Osteocyte (in vitro differentiated cells): ENCODE results near the gene SIPA1L3. TPM values are rescaled to one million over a fixed set of nuclear protein-coding genes. Genes with fewer than 3 reads are reported as not detected.

Experiments
- DNase-seq: peaks from one replicate; pipeline ENCODE4 v3.0.0; 2021; ENCODE audit warnings: mixed read lengths; ENCODE audit not compliant: unreplicated experiment; ENCODE audit errors: extremely low spot score
- H3K27ac Mint-ChIP-seq: one replicate; pipeline ENCODE4 v1.8.0; 2021; ENCODE audit warnings: mild to moderate bottlenecking, mixed read lengths; ENCODE audit not compliant: unreplicated experiment
- H3K27me3 Mint-ChIP-seq: one replicate; pipeline ENCODE4 v1.8.0; 2021; ENCODE audit warnings: mixed read lengths; ENCODE audit not compliant: unreplicated experiment
- H3K36me3 Mint-ChIP-seq: one replicate; pipeline ENCODE4 v1.8.0; 2021; ENCODE audit warnings: mixed read lengths; ENCODE audit not compliant: unreplicated experiment
- H3K4me1 Mint-ChIP-seq: one replicate; pipeline ENCODE4 v1.8.0; 2021; ENCODE audit warnings: mixed read lengths; ENCODE audit not compliant: unreplicated experiment
- H3K4me3 Mint-ChIP-seq: one replicate; pipeline ENCODE4 v1.8.0; 2021; ENCODE audit warnings: mild to moderate bottlenecking, moderate library complexity, mixed read lengths; ENCODE audit not compliant: unreplicated experiment
- H3K9me3 Mint-ChIP-seq: one replicate; pipeline ENCODE4 v1.8.0; 2021; ENCODE audit warnings: mixed read lengths; ENCODE audit not compliant: unreplicated experiment
- total RNA-seq: library from RNA; stranded (reverse); gene quantifications from 2 replicates; pipeline ENCODE4 v1.2.1, GENCODE V29; 2021
- TF ChIP-seq, protein P1 (sequence below): fragments of 200-600 bp; sonication (generic); IDR thresholded peaks from 2 replicates; pipeline ENCODE4 v1.5.0; 2021; ENCODE audit warnings: antibody characterized with exemption, mild to moderate bottlenecking, moderate library complexity

Gene SIPA1L3
- total RNA-seq, 1 donor from 2014 or later = 27.1 TPM

DNA sequence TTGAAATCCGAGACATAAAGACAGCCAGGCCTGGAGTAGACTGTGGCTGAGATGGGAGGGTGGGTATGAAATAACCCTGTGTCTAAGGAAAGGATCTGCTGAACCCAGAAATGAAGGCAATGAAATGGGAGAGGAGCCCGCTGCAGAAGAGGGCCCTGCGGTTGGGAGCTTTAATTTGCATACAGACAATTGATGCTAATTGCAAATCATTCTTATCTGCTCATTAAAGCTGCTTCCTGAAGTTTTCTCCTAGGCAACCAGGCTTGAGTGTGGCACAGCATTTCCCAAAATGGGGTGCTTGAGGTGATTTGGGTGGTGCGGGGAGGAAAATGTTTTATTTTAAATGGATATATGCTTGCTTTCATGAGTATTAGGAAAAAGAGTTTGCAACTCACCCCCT, 261.6 kb downstream of the SIPA1L3 start:
- no peak for DNase-seq
- no peak overlapping the region for H3K4me3 Mint-ChIP-seq
- H3K9me3 Mint-ChIP-seq = no peaks in the 10 kb centered on the region
- TF ChIP-seq, protein P1, sequence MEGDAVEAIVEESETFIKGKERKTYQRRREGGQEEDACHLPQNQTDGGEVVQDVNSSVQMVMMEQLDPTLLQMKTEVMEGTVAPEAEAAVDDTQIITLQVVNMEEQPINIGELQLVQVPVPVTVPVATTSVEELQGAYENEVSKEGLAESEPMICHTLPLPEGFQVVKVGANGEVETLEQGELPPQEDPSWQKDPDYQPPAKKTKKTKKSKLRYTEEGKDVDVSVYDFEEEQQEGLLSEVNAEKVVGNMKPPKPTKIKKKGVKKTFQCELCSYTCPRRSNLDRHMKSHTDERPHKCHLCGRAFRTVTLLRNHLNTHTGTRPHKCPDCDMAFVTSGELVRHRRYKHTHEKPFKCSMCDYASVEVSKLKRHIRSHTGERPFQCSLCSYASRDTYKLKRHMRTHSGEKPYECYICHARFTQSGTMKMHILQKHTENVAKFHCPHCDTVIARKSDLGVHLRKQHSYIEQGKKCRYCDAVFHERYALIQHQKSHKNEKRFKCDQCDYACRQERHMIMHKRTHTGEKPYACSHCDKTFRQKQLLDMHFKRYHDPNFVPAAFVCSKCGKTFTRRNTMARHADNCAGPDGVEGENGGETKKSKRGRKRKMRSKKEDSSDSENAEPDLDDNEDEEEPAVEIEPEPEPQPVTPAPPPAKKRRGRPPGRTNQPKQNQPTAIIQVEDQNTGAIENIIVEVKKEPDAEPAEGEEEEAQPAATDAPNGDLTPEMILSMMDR = no peak
- no peaks in the 10 kb centered on the region for H3K27me3 Mint-ChIP-seq
- H3K36me3 Mint-ChIP-seq = peaks cover 13% of the 10 kb centered on the region
- H3K4me1 Mint-ChIP-seq = no peaks in the 10 kb centered on the region
- no peak overlapping the region for H3K27ac Mint-ChIP-seq

- Mint-ChIP-seq H3K4me3 (no peak overlapping the region), H3K27ac (no peak overlapping the region), H3K36me3 (peaks cover 5% of the 10 kb centered on the region), H3K9me3 (no peaks in the 10 kb centered on the region), H3K27me3 (no peaks in the 10 kb centered on the region), H3K4me1 (no peaks in the 10 kb centered on the region)
- no peak for DNase-seq
- TF ChIP-seq, protein P1 = no peak
These were observed 263.3 kb downstream of the SIPA1L3 start for GRCh38 chr19:38170334-38170733.

- no peak for DNase-seq
- no peaks in the 10 kb centered on the region for H3K4me1 Mint-ChIP-seq
- H3K36me3 Mint-ChIP-seq = peaks cover 3% of the 10 kb centered on the region
- no peaks in the 10 kb centered on the region for H3K9me3 Mint-ChIP-seq
- H3K27ac Mint-ChIP-seq = no peak overlapping the region
- TF ChIP-seq, protein P1 = no peak
- no peaks in the 10 kb centered on the region for H3K27me3 Mint-ChIP-seq
- no peak overlapping the region for H3K4me3 Mint-ChIP-seq
These were observed 265.0 kb downstream of the SIPA1L3 start for GRCh38 chr19:38172001-38172400.

- Mint-ChIP-seq H3K4me1 (no peaks in the 10 kb centered on the region), H3K27ac (no peak overlapping the region), H3K9me3 (no peaks in the 10 kb centered on the region), H3K4me3 (no peak overlapping the region), H3K36me3 (peaks cover 1% of the 10 kb centered on the region), H3K27me3 (no peaks in the 10 kb centered on the region)
- DNase-seq = no peak
- TF ChIP-seq, protein P1 = no peak
These were observed 266.5 kb downstream of the SIPA1L3 start for GRCh38 chr19:38173291-38174041.

DNA sequence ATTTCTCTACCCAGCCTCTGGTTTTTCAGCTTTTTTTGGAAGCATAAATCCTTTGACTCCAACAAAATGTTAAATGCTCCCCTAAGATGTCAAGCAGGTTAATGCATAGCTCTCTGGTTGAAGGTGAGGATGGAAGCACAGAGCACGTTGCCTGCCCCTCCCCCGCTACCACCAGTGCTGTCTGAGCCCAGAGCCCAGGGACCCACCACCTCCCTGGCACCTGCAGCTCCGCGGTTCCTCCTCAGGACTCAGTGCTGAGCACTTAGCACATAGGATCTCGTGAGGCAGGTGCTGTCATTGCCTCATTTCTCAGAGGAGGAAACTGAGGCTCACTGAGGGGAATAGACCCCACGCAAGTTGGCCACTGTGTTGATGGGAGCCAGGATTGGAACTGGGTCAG, 268.4 kb downstream of the SIPA1L3 start:
- DNase-seq = no peak
- peaks cover 7% of the 10 kb centered on the region for H3K36me3 Mint-ChIP-seq
- no peak overlapping the region for H3K27ac Mint-ChIP-seq
- TF ChIP-seq, protein P1 = no peak
- no peaks in the 10 kb centered on the region for H3K27me3 Mint-ChIP-seq
- no peaks in the 10 kb centered on the region for H3K9me3 Mint-ChIP-seq
- no peaks in the 10 kb centered on the region for H3K4me1 Mint-ChIP-seq
- H3K4me3 Mint-ChIP-seq = no peak overlapping the region
